Endodermal cell (in vitro differentiated cells): ENCODE results near the gene NFXL1. TPM values are rescaled to one million over a fixed set of nuclear protein-coding genes. Genes with fewer than 3 reads are reported as not detected.

Experiments used
- DNase-seq: peaks from one replicate; pipeline ENCODE4 v3.0.0-alpha.2; 2017
- H3K27ac ChIP-seq: 2 replicates; pipeline ENCODE4 v1.5.1; 2013; ENCODE audit warnings: mild to moderate bottlenecking, low read depth, low read length, moderate library complexity
- H3K27me3 ChIP-seq: 2 replicates; pipeline ENCODE4 v1.6.1; 2013; ENCODE audit warnings: mild to moderate bottlenecking, low read length, moderate library complexity; ENCODE audit not compliant: insufficient read depth, control insufficient read depth, poor library complexity, severe bottlenecking
- H3K36me3 ChIP-seq: 2 replicates; pipeline ENCODE4 v1.7.0; 2013; ENCODE audit warnings: mild to moderate bottlenecking, low read length, moderate library complexity; ENCODE audit not compliant: control insufficient read depth, insufficient read depth
- H3K4me1 ChIP-seq: one replicate; pipeline ENCODE4 v1.7.0; 2013; ENCODE audit warnings: low read length; ENCODE audit not compliant: control insufficient read depth, insufficient read depth
- H3K4me3 ChIP-seq: 2 replicates; pipeline ENCODE4 v1.5.1; 2013; ENCODE audit warnings: mild to moderate bottlenecking, low read length, moderate library complexity
- H3K9ac ChIP-seq: 2 replicates; pipeline ENCODE4 v1.6.1; 2013; ENCODE audit warnings: mild to moderate bottlenecking, low read length, moderate library complexity; ENCODE audit not compliant: poor library complexity, severe bottlenecking; ENCODE audit errors: extremely low read depth
- H3K9me3 ChIP-seq: 2 replicates; pipeline ENCODE4 v1.6.1; 2013; ENCODE audit warnings: mild to moderate bottlenecking, low read length, moderate library complexity; ENCODE audit not compliant: control insufficient read depth
- H3K27ac Mint-ChIP-seq: 2 replicates; pipeline ENCODE4 v1.8.0; 2020; ENCODE audit warnings: mixed read lengths
- H3K27me3 Mint-ChIP-seq: 2 replicates; pipeline ENCODE4 v1.8.0; 2021; ENCODE audit warnings: mild to moderate bottlenecking, mixed read lengths; ENCODE audit not compliant: insufficient read depth
- H3K36me3 Mint-ChIP-seq: 2 replicates; pipeline ENCODE4 v1.8.0; 2020; ENCODE audit warnings: low read depth, mixed read lengths
- H3K4me1 Mint-ChIP-seq: 2 replicates; pipeline ENCODE4 v1.8.0; 2020; ENCODE audit warnings: mixed read lengths
- H3K4me3 Mint-ChIP-seq: 2 replicates; pipeline ENCODE4 v1.8.0; 2020; ENCODE audit warnings: mild to moderate bottlenecking, moderate library complexity, mixed read lengths
- H3K9me3 Mint-ChIP-seq: 2 replicates; pipeline ENCODE4 v1.8.0; 2020; ENCODE audit warnings: mild to moderate bottlenecking, mixed read lengths
- WGBS, 2 experiments: methylation state at CpG; one replicate each; pipeline versions ENCODE4 v1.1.5 to v1.1.7; 2013; ENCODE audit warnings: missing lambda C conversion rate in 2 of 2, mixed read lengths in 1 of 2; ENCODE audit not compliant: insufficient coverage in 1 of 2, insufficient read length in 1 of 2; 5-methylcytosine and 5-hydroxymethylcytosine counted together
- total RNA-seq, 2 donors: library from RNA; stranded (reverse); fragmentation: NEBNext Ultra II Directional in 1 of 2; extraction: Animal tissue kit (Norgen Biotek cat#: 25700) in 1 of 2; gene quantifications; 2 replicates in 1 of 2; 3 replicates in 1 of 2; pipeline ENCODE4 v1.2.1, GENCODE V29; 2021
- TF ChIP-seq, protein P1 (sequence below): fragments of 200-600 bp; sonication (generic); conservative IDR thresholded peaks from 2 replicates; pipeline ENCODE4 v1.5.0; 2021; ENCODE audit warnings: antibody characterized with exemption, mild to moderate bottlenecking

NFXL1 gene
- total RNA-seq, 2 donors from 2014 or later = 33.0 to 33.7 TPM

- Mint-ChIP-seq H3K4me3 (no peak overlapping the region), H3K27ac (no peak overlapping the region), H3K27me3 (no peaks in the 10 kb centered on the region), H3K4me1 (peaks cover 9% of the 10 kb centered on the region), H3K36me3 (no peaks in the 10 kb centered on the region), H3K9me3 (no peaks in the 10 kb centered on the region)
- no peaks in the 10 kb centered on the region for H3K27me3 ChIP-seq
- H3K27ac ChIP-seq = no peak overlapping the region
- TF ChIP-seq, protein P1, sequence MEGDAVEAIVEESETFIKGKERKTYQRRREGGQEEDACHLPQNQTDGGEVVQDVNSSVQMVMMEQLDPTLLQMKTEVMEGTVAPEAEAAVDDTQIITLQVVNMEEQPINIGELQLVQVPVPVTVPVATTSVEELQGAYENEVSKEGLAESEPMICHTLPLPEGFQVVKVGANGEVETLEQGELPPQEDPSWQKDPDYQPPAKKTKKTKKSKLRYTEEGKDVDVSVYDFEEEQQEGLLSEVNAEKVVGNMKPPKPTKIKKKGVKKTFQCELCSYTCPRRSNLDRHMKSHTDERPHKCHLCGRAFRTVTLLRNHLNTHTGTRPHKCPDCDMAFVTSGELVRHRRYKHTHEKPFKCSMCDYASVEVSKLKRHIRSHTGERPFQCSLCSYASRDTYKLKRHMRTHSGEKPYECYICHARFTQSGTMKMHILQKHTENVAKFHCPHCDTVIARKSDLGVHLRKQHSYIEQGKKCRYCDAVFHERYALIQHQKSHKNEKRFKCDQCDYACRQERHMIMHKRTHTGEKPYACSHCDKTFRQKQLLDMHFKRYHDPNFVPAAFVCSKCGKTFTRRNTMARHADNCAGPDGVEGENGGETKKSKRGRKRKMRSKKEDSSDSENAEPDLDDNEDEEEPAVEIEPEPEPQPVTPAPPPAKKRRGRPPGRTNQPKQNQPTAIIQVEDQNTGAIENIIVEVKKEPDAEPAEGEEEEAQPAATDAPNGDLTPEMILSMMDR = no peak
- H3K36me3 ChIP-seq = no peaks in the 10 kb centered on the region
- no peaks in the 10 kb centered on the region for H3K9me3 ChIP-seq
- H3K4me3 ChIP-seq = no peak overlapping the region
- DNase-seq = no peak
- WGBS, 2 experiments = 97% methylated on average over 6 of the region's 6 CpGs; no CpG with 5 or more reads in 1 of the 2 experiments
- no peaks in the 10 kb centered on the region for H3K4me1 ChIP-seq
- H3K9ac ChIP-seq = no peak overlapping the region
Measured at GRCh38 chr4:47814618-47815295, 99.6 kb downstream of the NFXL1 start.

DNA sequence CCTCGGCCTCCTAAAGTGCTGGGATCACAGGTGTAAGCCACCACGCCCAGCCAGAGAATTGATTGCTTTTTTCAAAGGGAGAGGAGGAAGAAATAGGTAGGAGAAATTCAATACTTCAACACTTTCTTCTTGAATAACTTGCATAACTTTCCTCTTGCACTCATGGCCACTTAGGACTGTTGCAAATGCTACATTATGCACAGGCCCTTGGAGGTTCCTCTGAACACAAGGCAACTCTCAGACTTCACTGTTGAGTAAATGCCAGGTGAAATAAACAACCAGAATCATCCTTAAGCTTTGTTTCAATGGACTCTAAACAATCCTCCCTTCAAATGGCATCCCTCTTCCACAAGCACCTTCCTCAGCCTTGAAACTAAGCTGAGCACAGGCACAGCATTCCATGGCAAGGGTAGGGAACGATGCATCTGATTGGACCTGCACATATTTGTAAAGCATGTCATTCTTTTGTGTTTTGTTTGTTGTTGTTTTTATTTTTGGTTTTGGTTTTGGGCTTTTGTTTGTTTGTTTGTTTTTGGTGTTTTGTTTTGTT is 104.7 kb downstream of the NFXL1 start:
- no peak overlapping the region for H3K9ac ChIP-seq
- no peak for DNase-seq
- H3K4me1 ChIP-seq = no peaks in the 10 kb centered on the region
- no peaks in the 10 kb centered on the region for H3K27me3 ChIP-seq
- no peaks in the 10 kb centered on the region for H3K36me3 ChIP-seq
- no peaks in the 10 kb centered on the region for H3K9me3 Mint-ChIP-seq
- H3K36me3 Mint-ChIP-seq = no peaks in the 10 kb centered on the region
- 94 to 100% methylated on average over 1 to 3 of the region's 3 CpGs for WGBS, 2 experiments
- H3K4me1 Mint-ChIP-seq = peaks cover 9% of the 10 kb centered on the region
- no peaks in the 10 kb centered on the region for H3K9me3 ChIP-seq
- H3K4me3 Mint-ChIP-seq = no peak overlapping the region
- H3K4me3 ChIP-seq = no peak overlapping the region
- TF ChIP-seq, protein P1 = no peak
- H3K27ac ChIP-seq = no peak overlapping the region
- H3K27me3 Mint-ChIP-seq = no peaks in the 10 kb centered on the region
- H3K27ac Mint-ChIP-seq = no peak overlapping the region

DNA sequence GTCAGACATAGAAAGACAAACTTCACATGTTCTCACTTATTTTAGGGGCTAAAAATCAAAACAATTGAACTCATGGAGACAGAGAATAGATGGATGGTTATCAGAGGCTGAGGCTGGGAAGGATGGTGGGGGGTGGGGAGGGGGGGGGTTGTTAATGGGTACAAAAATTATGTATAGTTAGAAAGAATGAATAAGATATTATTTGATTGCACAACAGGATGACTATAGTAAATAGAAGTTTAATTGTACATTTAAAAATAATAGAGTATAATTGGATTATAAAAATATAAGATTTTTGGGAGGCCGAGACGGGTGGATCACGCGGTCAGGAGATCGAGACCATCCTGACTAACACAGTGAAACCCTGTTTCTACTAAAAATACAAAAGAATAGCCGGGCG is 109.8 kb downstream of the NFXL1 start:
- H3K36me3 Mint-ChIP-seq = no peaks in the 10 kb centered on the region
- Histone ChIP-seq H3K27ac (no peak overlapping the region), H3K4me1 (no peaks in the 10 kb centered on the region), H3K9me3 (no peaks in the 10 kb centered on the region), H3K9ac (no peak overlapping the region), H3K27me3 (no peaks in the 10 kb centered on the region), H3K36me3 (no peaks in the 10 kb centered on the region), H3K4me3 (no peak overlapping the region)
- TF ChIP-seq, protein P1 = no peak
- H3K4me3 Mint-ChIP-seq = no peak overlapping the region
- H3K4me1 Mint-ChIP-seq = no peaks in the 10 kb centered on the region
- WGBS, 2 experiments = 89 to 93% methylated on average over 5 to 7 of the region's 7 CpGs
- H3K27me3 Mint-ChIP-seq = no peaks in the 10 kb centered on the region
- H3K27ac Mint-ChIP-seq = no peak overlapping the region
- DNase-seq = no peak
- H3K9me3 Mint-ChIP-seq = no peaks in the 10 kb centered on the region
